COLO829 (cell line): Measurements from ENCODE around the gene EXOC3.
"Not testable (repeated sequence)": the region's sequence is repeated elsewhere in the genome, so short reads cannot be mapped to it uniquely, and the experiment has no call there.

ENCODE experiments used
- DNase-seq: peaks from one replicate; pipeline ENCODE4 v3.0.0; 2012; ENCODE audit warnings: low spot score

The EXOC3 gene

DNA sequence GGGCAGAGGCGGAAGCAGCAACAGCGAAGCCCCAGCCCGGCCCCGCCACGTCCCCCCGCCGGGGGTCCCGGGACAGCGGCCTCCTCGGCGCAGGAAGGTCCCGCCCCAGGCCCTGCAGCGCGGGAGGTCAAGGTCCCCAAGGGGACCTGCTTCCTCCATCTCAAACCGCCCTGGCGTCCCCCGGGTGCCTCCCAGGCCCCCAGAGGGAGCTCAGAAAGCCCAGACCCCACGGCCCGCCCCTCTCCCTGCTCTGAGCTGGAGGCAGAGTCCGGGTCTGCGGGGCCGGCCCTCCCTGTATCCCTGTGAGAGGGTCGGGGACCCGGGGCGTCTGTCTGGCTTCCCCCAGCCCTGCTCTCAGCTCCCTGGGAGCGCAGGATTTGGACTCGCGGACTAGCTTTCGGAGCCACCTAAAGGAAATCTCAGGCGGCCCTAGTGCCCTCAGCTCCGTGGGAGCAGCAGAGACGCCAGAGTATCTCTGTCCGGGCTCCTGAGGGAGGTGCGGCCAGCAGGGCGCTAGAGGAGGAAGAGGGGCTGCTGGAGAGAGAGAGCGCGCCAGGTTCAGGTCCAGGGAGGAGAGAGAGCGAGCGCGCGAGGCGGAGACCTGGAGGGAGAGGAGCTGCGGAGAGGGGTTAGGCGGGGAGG, 30.7 kb downstream of the EXOC3 start:
- no peak for DNase-seq

DNA sequence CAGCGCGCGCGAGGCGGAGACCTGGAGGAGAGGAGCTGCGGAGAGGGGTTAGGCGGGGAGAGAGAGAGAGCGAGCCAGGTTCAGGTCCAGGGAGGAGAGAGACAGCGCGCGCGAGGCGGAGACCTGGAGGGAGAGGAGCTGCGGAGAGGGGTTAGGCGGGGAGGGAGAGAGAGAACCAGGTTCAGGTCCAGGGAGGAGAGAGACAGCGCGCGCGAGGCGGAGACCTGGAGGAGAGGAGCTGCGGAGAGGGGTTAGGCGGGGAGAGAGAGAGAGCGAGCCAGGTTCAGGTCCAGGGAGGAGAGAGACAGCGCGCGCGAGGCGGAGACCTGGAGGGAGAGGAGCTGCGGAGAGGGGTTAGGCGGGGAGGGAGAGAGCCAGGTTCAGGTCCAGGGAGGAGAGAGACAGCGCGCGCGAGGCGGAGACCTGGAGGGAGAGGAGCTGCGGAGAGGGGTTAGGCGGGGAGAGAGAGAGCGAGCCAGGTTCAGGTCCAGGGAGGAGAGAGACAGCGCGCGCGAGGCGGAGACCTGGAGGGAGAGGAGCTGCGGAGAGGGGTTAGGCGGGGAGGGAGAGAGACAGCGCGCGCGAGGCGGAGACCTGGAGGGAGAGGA, 31.4 kb downstream of the EXOC3 start:
- DNase-seq = not testable (repeated sequence)

DNA sequence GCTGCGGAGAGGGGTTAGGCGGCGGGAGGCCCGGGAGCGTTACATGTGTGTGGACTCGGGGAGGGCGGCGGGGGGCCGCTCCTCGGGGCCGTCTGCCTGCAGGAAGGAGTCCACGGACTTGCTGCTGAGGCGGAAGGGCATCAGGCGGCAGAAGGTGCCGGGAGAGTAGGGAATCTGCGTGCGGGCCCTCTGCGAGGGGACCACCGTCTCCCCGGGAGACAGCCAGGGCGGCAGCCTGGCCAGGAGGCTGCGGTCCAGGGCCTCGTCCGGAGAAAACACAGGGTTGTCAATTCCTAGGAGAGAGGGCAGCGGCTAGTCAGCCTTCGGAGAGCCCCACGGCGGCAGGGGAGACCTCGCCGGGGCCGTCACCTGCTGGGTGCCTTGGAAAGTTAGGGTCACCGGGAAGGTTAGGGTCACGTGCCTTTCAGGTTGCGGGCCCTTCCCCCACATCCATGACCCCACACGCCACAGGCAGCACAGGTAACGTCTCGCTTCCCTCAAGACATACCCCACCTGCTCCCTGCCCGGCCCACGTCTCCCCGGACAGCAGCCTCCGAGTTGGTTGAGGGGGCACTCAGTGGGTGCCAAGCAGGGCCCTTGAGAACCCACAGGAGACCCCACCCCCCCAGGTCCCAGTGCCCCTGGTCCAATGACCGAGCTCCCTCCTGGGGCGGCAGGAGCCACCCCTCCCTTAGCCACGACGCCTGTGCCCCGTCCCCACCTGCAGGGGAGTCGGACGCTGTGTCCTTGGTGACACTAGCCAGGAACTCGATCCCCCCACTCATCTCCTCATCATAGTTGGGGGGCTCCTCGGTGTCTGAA, 32.1 kb downstream of the EXOC3 start:
- no peak for DNase-seq

DNA sequence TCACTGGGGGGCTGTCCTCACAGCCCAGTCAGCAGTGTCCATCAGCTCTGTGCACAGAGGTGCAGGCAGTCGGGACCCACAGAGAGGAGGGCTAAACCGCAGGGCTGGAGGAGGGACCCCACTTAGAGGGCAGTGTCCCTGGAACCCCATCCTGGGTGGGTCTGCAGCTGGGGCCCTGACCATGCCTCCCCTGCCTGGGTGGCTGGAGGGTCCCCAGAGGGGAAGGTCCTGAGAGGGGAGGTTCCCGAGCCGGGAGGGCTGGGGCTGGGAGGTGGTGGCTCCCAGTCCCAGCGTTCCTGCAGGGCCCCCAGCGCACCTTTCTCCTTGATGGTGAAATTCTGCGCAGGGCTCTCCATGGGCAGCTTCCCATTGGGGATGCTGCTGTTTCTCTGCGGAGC, 32.7 kb downstream of the EXOC3 start:
- no peak for DNase-seq

DNA sequence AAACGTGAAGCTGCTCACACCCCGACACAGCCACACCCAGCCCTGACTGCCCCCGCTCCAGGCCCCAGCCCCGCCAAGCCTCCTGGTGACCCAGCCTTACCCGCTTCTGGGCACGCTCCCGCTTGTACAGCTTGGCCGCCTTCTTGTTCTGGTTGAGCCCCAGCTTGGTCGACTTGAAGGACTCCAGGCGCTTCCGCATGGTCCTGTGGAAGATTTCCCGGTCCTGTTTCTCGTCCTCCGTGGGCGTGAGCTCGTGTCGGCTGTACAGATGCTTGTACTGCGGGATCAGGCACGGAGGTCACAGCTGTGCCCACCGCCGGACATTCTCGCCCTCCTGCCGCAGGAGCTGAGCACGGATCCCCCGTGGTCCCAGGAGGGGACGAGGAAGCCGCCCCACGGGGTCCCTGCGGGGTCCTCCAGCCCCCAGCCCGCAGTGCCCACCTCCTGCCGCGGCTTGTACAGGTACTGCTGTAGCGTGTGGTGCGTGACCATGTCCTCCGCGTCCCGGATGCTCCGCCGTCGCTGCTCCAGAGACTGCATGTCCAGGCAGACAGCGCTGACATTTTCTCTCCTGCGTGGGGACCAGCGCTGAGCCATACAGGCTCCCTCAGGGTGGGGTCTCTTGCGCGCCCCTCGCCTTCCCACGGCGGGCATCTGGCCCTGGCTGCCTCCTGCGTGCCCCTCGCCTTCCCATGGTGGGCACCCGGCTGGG, 33.3 kb downstream of the EXOC3 start:
- DNase-seq = no peak

DNA sequence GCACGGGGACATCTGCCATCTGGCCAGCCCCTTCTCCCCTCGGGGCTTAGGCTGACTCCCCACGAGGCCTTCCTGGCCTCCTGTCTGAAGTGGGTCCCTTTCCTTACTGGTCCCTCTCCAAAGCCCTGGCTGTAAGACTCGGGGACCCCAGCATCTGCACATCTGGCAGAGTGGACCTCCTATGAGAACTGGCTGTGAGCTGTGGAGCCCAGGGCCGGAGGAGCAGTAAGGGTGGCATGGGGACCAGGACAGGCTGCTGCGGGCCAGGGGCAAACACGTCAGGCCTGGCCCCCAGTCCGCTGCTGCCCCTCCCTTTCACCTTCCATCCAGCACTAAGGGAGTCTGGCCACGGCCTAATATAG, 33.8 kb downstream of the EXOC3 start:
- no peak for DNase-seq

DNA sequence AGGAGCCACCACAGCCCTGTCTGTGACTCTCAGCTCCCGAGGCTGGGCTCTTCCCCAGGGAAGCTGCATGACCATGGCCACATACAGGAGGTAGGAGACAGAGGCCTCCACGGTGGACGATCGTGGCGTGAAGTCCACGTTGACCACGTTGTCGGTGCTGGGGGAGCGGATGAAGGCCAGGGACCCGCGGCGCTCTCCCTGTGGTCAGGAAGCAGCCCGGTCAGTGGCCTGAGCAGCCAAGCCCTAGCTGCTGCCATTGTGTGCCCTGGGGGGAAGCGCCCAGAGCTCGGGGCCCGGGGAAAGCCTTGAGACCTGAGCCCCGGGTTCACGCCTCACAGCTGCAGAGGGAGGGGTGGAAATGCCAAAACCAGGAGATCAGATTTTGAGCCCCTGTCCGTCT, 34.3 kb downstream of the EXOC3 start:
- DNase-seq = no peak

DNA sequence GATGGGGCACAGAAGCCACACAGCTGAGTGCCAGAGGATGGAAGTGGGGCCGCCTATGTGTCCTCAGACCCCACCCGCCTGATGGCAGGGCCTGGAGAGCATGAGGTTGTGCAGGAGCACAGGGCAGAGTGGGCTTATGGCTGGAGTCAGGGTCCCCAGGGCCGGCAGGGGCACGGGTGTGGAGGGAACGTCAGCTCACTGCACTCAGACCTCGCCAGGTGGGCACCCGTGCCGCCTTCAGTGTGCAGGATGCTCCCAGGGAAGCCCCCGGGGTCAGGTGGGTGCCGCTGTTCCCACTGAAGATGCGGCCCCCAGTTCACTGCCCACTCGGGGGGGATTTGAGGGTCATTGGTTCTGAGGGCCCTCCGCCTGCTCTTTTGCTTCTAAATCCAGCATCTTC, 34.9 kb downstream of the EXOC3 start:
- DNase-seq = no peak

DNA sequence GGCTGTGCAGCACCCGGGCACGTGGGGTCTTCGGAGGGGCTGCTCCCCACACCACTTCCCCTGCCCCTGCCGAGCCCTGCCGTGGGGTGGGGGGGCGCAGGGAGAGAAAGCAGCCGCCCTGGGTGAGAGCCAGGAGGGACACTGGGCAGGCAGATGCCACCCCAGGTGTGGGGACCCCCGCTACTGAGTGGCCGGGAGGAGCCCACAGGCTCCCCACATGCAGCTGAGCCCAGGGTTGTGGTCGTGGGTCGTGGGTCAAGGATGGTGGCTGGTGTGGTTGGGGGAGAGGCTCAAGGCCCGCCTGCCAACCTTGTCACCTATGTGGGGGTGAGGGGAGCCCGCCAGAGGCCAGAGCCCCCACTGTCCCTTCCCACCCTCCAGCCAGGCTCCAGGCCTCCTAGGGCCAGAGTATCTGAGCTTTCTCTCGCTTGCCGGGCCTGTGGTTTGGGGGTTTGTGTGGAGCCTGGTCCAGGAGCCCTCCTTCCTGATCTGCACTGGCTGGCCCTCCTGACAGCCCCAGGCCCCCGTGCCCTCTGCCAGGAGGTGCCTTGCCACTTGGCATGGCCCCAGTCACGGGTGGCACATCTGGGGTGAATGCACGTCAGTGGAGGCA, 35.5 kb downstream of the EXOC3 start:
- no peak for DNase-seq

DNA sequence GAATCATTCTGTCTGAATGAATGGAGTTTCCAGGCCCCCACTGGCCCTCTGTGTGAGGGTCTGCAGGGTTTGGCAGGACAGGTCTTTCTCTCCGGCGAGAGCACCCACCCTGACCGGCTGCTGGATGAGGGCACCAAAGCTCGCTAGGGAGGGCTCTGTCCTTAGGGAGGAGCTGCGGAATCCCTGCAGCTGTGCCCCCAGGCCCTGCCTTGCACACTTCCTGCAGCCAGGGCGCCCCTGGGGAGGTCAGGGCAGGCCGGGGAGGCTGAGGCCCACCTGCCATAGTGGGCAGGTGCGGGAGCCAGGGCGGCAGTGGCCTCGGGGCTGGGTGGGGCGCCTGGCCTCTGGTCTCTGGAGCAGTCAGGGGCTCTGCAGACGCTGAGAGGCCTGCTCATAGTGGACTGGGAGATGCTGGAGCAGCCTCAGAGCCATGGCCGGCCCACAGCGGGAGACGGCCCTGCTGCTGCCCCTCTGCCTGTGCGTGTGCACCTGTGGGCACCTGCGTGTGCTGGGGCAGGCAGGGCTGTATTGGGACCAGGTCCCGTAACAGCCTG, 36.1 kb downstream of the EXOC3 start:
- DNase-seq = no peak

DNA sequence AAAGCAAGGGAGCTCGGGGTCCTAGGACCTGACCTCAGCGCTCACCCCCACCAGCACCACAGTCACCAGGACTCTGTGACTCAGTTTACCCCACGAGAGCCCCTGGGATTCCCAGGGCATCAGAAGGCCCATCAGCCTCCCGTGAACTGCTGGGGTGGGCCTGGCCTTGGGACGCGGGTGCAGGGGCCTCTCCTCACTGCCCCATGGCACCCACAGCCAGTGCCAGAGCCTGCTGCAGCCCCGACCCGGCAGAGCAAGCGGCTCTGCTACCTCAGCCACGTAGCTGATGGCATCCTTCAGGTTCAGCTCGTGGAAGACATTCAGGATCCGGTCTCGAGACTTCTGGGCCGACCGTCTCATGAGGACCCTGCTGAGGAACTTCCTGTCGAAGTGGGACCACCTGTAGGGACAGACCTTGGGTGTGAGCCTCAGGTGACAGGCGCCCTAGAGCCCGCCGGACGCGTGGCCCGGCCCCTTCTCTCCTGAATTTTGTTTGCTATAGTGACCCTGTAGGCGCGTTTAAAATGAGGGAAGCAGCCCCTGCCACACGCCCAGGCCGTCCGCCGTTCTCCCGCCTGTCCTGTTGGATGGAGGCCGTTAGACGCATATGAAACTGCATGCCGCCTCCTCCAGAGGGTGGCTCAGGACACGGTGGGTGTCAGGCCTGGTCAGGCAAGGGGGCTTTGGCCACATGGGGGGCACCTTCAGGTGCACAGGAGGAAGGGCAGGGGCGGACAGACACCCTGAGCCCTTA, 36.8 kb downstream of the EXOC3 start:
- DNase-seq = no peak

DNA sequence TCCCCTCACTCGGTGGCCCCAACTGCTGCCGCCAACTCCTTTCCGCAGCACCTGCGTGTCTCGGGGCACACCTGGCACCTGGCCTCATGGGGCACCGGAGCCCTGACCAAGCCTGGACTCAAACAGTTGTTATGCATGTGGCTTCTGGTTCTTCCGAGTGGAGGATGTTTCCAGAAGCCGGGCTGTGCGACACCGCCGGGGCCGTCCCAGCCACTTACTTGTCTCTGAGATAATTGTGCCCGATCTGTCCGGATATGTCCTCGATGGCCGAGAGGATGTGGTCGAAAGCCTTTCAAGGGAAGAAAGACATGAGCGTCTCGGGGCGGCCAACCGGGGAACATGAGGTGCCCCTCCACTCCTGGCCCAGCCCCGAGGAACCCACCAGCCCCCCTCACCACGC, 38.4 kb downstream of the EXOC3 start:
- DNase-seq = no peak

DNA sequence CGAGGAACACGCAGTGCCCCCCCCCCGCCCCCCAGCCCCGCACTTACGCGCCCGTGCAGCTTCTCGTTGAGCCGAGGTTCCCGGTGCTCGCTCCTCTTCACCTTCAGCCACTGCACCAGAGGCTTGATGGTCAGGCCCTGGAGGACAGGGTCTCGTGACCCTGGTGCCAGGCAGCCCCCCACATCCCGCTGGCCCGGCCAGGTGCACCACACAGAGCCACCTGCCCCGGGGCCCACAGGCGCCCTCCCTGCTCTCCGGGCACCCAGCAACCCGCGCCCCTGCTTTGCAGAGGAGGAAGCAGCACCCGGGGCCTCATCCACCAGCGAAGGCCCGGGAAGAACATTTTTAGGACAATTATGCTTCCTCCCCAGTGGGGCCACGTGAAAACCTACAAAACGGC, 39.0 kb downstream of the EXOC3 start:
- no peak for DNase-seq

DNA sequence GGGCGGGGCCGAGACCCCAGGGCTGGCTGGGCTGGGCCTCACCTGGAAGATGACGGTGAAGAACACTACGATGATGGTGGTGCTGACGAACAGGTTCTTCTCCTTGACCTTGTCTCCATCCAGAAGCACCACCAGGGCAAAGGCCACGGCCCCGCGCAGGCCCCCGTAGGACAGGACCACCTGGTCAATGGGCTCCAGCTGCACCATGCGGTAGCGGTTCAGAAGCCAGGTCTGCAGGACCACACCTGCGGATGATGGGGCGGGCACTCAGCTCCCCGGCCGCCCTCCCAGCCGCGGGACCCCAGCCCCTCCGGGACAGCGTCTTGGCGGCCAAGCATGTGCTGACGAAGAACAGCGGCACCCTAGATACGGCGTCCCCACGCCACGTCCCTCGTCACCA, 39.5 kb downstream of the EXOC3 start:
- DNase-seq = no peak

DNA sequence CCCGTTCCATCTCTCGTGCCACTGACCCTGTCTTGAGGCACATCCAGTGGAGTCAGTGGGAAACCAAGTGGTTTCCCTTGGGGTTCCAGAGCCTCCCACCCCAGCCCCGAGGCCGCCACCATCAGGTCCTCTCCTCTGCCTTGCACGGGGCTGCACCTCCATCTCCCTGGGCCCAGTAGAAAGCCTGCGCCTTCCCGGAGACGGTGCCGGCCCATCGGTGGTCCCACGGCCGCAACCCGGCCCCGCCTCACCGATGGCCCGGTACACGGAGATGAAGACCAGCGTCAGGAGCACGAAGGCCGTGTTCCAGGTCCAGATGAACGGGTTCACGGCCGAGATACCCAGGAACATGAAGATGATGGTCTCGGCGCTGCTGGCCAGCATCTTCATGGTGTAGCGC, 40.0 kb downstream of the EXOC3 start:
- DNase-seq = no peak

DNA sequence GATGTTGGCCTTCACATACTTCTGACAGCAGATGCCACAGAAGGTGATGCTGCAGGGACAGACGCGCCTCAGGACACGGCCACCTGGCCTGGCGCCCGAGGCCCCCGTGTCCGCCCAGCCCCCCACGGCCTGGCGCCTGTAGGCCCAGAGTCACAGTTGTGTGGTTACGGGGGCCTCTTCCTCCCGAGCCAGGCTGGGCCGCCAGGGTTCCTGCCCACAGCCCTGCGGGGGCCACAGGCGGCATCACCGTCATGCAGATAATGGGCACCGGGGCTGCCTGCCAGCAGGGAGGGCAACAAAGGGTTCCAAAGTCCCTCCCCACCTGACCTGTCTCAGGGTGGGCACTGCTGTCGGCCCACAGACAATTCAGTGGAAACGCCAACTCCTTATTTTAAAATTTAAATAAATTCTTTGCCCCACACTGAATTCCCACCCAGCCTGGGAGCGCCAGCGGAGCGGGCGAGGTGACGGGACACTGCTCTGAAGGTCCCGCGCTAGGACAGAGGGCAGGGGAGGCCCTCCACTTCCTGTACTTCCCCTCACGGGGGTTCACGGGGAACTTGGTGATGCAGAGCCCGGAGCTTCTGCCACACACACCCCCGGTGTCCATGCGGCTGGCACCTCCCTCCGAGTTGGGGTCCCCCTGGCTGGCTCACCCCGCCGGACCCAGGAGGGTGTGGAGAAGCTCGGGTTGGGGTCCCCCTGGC, 40.6 kb downstream of the EXOC3 start:
- no peak for DNase-seq

DNA sequence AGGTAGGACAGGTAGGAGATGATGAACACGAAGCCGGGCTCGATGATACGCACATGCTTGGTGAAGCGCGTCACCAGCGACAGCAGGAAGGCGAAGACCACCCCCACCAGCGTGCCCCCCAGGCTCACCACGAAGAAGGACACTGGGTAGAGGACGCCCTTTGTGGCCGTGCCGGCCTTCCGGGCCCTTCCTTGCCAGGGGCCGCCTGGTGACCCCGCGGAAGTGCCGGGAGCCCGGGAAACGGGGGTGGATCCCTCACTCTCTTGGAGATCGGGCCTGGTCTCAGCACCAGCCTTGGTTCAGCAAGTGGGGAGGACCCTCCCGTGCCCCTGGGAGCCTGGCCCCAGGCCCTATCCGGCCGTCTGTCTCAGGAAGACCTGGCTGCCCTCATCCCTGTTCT, 41.6 kb downstream of the EXOC3 start:
- no peak for DNase-seq

DNA sequence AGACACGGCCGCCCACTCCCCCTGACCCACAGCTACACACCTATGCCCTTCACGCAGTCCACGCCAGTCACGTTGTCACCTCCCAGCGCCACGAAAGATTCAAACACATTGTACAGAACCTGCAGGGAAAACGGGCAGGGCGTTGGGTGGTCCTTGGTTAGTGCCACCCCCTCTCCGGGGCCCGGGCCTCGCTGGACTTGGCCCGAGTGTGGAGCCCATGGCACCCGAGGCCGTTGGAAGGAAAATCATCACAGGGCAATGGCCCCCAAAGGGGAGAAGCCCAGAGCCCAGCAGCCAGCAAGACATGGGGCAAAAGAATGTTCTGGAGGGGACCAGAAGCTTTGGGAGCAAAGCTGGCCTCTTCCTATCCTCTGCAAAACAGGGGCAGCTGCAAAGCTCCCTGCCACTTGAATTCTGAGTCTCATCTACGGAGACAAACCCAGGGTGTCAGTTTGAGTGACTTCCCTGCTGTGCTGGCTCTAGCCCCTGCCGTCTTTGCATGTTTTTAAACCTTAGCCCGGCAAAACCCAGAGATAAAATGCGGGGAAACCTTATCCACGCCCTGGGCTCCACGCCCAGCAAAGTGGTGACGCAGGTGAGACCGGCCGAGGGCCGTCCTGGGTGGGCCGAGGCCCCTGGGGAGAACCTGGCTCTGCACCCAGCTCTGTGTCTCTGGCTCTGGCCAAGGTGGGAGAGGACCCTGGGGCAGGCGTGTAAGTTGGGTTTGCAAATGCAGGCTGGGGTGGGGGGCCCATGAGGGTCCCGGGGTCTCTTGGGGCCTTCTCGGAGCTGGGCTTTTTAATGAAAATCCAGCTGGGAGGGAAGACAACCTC, 42.4 kb downstream of the EXOC3 start:
- DNase-seq = no peak

DNA sequence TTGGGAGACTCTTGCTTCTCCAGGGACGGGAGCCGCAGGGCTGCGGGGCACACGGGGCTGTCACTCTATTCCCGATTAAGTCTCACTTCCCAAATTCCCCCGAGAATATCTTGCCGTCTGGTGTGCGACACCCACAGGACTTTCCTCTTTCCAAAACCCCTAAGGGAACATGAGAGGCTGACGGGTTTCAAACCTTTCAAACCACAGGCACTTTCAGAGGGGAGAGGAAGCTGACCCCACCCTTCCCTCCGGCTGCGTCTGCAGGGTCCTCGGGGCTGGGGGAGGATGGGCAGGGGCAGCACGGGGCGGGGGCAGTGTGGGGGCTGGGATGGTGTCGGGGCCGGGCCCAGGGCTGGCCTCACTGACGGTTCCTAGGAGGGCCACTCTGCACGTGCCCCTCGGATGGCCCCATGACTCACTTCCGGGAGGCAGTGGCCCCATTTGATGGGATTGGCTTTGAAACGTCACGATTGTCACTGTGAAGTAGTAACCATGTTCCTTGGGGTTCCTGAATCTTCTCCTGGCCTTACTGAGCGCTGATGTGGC, 43.0 kb downstream of the EXOC3 start:
- DNase-seq = no peak

DNA sequence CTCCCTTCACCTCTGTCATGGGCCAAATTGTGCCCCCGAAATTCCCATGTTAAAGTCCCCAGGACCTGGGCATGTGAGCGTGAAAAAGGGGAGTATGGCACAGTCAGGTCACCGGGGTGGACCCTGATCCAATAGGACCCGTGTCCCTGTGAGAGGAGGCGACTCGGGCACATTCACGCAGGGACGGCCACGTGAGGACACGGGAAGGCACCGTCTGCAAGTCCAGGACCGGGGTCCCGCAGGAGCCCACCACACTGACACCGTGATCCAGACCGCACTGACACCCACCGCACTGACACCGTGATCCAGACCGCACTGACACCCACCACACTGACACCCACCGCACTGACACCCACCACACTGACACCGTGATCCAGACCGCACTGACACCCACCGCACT, 43.6 kb downstream of the EXOC3 start:
- DNase-seq = not testable (repeated sequence)
